ENCODE data around the gene ZNF417. TPM values are rescaled to one million over a fixed set of nuclear protein-coding genes. Genes with fewer than 3 reads are reported as not detected.
"Not testable (repeated sequence)": the region's sequence is repeated elsewhere in the genome, so short reads cannot be mapped to it uniquely, and the experiment has no call there.

ZNF417 gene
- polyA plus RNA-seq (2011; rRNA removed) (6.2 and 8.4 TPM in 2 replicates), polyA minus RNA-seq (2011; rRNA and poly(A)+ RNA removed) (8.9 and 13.1 TPM in 2 replicates)

DNA sequence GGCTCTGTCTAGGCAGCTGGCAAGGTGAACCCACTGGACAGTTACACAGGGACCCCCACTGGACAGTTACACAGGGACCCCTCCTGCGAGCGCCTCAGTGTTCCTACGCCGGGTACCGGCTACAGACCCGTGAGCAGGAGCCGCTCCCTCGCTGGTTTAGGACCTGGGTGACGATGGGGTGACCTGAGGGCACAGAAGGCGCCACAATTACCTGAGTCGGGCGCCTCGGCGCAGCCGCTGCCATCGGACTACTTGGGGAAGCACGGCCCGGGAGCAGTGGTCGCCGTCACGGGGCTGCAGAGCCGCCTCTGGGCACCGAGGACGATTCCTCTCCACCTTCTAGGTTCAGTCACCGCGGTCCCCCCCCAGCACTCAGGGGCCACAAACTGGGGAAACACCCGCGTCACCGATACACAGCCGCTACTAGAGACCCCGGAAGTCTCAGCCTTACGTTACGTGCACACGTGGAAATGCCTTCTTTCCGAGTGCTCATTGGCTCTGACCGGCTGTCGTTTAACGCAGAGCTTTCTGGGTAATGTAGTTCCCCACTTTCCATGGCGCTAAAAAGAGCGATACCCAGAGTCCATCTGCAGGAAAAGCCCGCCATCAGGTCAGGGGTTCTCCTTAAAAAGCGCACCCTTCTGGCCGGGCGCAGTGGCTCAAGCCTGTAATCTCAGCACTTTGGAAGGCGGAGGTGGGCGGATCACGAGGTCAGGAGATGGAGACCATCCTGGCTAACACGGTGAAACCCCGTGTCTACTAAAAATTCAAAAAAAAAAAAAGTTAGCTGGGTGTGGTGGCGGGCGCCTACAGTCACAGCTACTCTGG, at the start of gene ZNF417:
TSS of gene ZNF417 (minus strand) at position 425 of the 828 bp plus-strand sequence. CDS start at position 244, 181 bp downstream.
- TF ChIP-seq, protein P1, sequence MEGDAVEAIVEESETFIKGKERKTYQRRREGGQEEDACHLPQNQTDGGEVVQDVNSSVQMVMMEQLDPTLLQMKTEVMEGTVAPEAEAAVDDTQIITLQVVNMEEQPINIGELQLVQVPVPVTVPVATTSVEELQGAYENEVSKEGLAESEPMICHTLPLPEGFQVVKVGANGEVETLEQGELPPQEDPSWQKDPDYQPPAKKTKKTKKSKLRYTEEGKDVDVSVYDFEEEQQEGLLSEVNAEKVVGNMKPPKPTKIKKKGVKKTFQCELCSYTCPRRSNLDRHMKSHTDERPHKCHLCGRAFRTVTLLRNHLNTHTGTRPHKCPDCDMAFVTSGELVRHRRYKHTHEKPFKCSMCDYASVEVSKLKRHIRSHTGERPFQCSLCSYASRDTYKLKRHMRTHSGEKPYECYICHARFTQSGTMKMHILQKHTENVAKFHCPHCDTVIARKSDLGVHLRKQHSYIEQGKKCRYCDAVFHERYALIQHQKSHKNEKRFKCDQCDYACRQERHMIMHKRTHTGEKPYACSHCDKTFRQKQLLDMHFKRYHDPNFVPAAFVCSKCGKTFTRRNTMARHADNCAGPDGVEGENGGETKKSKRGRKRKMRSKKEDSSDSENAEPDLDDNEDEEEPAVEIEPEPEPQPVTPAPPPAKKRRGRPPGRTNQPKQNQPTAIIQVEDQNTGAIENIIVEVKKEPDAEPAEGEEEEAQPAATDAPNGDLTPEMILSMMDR (IDR thresholded peaks at IDR 0.05; ENCODE audit: low read depth, low read length): peak; percentile 47
- POLR2A ChIA-PET: interaction anchor here (0.6 to 1.1 kb wide), 7 partner anchors 19 to 511 kb away, joined by 3 to 11 read pairs (median 4); partner anchors contain the start of genes ZNF418, ZNF586 and ZNF606
- not testable (repeated sequence) for H3K27me3 ChIP-seq (ENCODE audit: control insufficient read depth, insufficient read depth, low read length)
- CTCF ChIA-PET: interaction anchor here (0.7 to 2.6 kb wide), 5 partner anchors 9 to 483 kb away, joined by 3 to 7 read pairs (median 4); partner anchors contain the start of gene ZNF418
- Histone ChIP-seq H3K27ac (ENCODE audit: low read depth, low read length) (peak within 1 kb of the TSS; percentile 57), H3K4me3 (ENCODE audit: low read depth, low read length) (peak within 1 kb of the TSS; percentile 79), H3K9me3 (ENCODE audit: control insufficient read depth, insufficient read depth, low read length) (peaks cover 19% of the 10 kb centered on the region)
- peak; percentile 88 for DNase-seq (ENCODE audit: low read depth, low spot score)

DNA sequence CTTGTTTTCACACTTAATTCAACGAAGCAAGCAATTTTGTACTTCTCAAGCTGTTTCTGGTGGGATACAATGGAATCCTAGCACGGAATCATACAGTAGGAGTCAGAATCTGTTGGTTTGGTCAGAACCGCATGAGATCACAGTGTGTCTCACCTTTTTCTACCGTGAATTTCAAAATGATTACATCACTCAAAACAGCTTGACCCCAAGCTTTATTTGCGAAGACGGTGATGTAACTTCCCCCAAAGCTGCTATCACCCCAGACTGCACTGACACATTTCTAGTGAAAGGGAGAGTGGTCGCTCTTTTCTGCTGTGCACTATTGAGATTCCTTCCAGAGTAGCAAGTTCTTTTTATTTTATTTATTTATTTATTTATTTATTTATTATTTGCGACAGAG, 48.4 kb upstream of the ZNF417 start:
- ChIA-PET CTCF (interaction anchor here (0.6 kb wide), 1 partner anchor 560 kb away, joined by 5 read pairs; no protein-coding TSS in a partner anchor), POLR2A (no interaction called here)
- no peaks in the 10 kb centered on the region for H3K27me3 ChIP-seq (ENCODE audit: control insufficient read depth, insufficient read depth, low read length)
- H3K4me3 ChIP-seq (ENCODE audit: low read depth, low read length): no peak overlapping the region
- no peak overlapping the region for H3K27ac ChIP-seq (ENCODE audit: low read depth, low read length)
- H3K9me3 ChIP-seq (ENCODE audit: control insufficient read depth, insufficient read depth, low read length): peaks cover 72% of the 10 kb centered on the region
- TF ChIP-seq, protein P1 (IDR thresholded peaks at IDR 0.05; ENCODE audit: low read depth, low read length): no peak
- no peak for DNase-seq (ENCODE audit: low read depth, low spot score)

DNA sequence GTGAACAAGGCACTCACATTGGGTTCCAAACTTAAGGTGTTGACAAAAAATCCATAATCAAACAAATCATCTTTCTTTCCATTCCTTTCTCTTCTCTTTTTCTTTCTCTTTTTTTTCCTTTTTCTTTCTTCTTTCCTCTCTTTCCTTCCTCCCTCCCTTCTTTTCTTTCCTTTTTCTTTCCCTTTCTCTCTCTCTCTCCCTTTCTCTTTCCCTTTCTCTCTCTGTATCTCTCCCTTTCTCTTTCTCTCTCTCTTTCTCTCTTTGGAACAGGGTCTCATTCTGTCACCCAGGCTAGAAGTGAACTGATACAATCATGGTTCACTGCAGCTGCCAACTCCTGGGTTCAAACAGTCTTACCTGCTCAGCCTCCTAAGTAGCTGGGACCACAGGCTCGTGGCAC, 45.4 kb upstream of the ZNF417 start:
- no peak for DNase-seq (ENCODE audit: low read depth, low spot score)
- Histone ChIP-seq H3K27ac (ENCODE audit: low read depth, low read length) (no peak overlapping the region), H3K9me3 (ENCODE audit: control insufficient read depth, insufficient read depth, low read length) (peaks cover 68% of the 10 kb centered on the region), H3K4me3 (ENCODE audit: low read depth, low read length) (no peak overlapping the region), H3K27me3 (ENCODE audit: control insufficient read depth, insufficient read depth, low read length) (no peaks in the 10 kb centered on the region)
- CTCF ChIA-PET: no interaction called here
- TF ChIP-seq, protein P1 (IDR thresholded peaks at IDR 0.05; ENCODE audit: low read depth, low read length): no peak
- POLR2A ChIA-PET: no interaction called here

DNA sequence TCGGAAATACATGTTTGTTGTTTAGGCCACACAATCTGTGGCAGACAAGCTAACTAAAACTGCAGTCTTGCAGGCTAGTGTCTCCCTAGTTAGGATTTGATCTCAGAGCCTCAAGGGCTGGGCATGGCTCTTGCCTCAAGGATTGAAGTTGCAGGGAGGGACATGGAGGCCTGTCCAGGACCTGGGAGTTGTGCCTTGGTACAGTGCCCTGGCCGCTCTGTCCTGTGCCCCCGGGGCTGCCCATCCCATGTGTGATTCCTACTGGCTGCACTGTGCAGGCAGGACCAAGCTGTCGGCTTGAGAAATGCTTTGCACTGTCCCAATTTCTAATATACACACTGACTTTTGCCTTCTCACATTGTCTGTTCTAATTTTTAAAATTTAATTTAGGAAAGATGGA, 38.6 kb upstream of the ZNF417 start:
- Histone ChIP-seq H3K27ac (ENCODE audit: low read depth, low read length) (no peak overlapping the region), H3K4me3 (ENCODE audit: low read depth, low read length) (no peak overlapping the region), H3K27me3 (ENCODE audit: control insufficient read depth, insufficient read depth, low read length) (no peaks in the 10 kb centered on the region), H3K9me3 (ENCODE audit: control insufficient read depth, insufficient read depth, low read length) (peaks cover 64% of the 10 kb centered on the region)
- TF ChIP-seq, protein P1 (IDR thresholded peaks at IDR 0.05; ENCODE audit: low read depth, low read length): no peak
- ChIA-PET CTCF (no interaction called here), POLR2A (no interaction called here)
- DNase-seq (ENCODE audit: low read depth, low spot score): no peak

DNA sequence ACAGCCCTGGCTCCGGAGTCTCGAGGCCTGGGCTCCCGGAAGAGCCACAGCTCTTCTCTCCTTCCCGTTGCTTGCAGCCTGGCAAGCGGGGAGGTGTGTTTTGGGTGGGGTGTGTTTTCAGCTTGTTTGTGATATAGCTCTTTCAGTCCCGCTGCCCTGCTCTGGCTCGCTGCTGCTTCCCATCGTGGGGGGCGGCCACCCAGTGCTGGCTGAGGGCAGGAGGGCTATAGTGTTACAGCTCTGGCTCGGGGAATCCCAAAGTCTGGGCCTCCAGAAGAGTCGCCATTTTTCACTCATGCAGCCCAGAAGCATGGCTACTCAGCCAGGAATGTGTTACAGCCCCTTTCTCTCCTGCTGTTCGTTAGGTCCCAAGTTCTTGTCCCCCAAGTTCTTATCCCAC, 33.3 kb upstream of the ZNF417 start:
- no peak overlapping the region for H3K27ac ChIP-seq (ENCODE audit: low read depth, low read length)
- ChIA-PET CTCF (no interaction called here), POLR2A (no interaction called here)
- TF ChIP-seq, protein P1 (IDR thresholded peaks at IDR 0.05; ENCODE audit: low read depth, low read length): no peak
- H3K4me3 ChIP-seq (ENCODE audit: low read depth, low read length): no peak overlapping the region
- H3K27me3 ChIP-seq (ENCODE audit: control insufficient read depth, insufficient read depth, low read length): no peaks in the 10 kb centered on the region
- DNase-seq (ENCODE audit: low read depth, low spot score): no peak
- H3K9me3 ChIP-seq (ENCODE audit: control insufficient read depth, insufficient read depth, low read length): peaks cover 69% of the 10 kb centered on the region

Data from AG04450 (cell line).